ENCODE data around the gene CHRFAM7A.
"Not testable (repeated sequence)": the region's sequence is repeated elsewhere in the genome, so short reads cannot be mapped to it uniquely, and the experiment has no call there.

GRCh38 chr15:30349803-30350202, 43.5 kb downstream of the CHRFAM7A start:
- TF ChIP-seq, protein P1, sequence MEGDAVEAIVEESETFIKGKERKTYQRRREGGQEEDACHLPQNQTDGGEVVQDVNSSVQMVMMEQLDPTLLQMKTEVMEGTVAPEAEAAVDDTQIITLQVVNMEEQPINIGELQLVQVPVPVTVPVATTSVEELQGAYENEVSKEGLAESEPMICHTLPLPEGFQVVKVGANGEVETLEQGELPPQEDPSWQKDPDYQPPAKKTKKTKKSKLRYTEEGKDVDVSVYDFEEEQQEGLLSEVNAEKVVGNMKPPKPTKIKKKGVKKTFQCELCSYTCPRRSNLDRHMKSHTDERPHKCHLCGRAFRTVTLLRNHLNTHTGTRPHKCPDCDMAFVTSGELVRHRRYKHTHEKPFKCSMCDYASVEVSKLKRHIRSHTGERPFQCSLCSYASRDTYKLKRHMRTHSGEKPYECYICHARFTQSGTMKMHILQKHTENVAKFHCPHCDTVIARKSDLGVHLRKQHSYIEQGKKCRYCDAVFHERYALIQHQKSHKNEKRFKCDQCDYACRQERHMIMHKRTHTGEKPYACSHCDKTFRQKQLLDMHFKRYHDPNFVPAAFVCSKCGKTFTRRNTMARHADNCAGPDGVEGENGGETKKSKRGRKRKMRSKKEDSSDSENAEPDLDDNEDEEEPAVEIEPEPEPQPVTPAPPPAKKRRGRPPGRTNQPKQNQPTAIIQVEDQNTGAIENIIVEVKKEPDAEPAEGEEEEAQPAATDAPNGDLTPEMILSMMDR (optimal IDR thresholded peaks at IDR 0.05 in 1 of 3, IDR thresholded peaks at IDR 0.05 in 1 of 3, conservative IDR thresholded peaks at IDR 0.05 in 1 of 3; ENCODE audit: extremely low read depth in 1 of 3, insufficient read depth in 2 of 3, low read length in 3 of 3): not testable (repeated sequence)
- not testable (repeated sequence) for TF ChIP-seq EZH2 (IDR thresholded peaks at IDR 0.05; ENCODE audit: low read length)
